Pancreas (tissue), 10 donors: ENCODE data around the gene AMMECR1. TPM values are rescaled to one million over a fixed set of nuclear protein-coding genes. Genes with fewer than 3 reads are reported as not detected.

Experiments used
- ATAC-seq, 4 donors: fragments of 200-7000 bp; cut with Tn5 transposase; one replicate each; pipeline versions ENCODE4 v1.8.0 to v1.9.1; 2020; ENCODE audit warnings: mild to moderate bottlenecking in 4 of 4, moderate library complexity in 4 of 4
- DNase-seq, 6 donors: peaks; one replicate each; pipeline ENCODE4 v3.0.0-alpha.2; 2020
- FAIRE-seq: peaks from 2 replicates; lab custom pipeline; 2012; peaks lifted over from hg19 to GRCh38; lab: Jason Lieb, UNC
- H3K27ac ChIP-seq, 4 donors: fragments of 200-600 bp; sonication (generic); 1 replicate in 3 of 4; 2 replicates in 1 of 4; pipeline versions ENCODE4 v1.5.0 to v1.8.0; 2020
- H3K27me3 ChIP-seq, 4 donors: fragments of 200-600 bp; one replicate each; pipeline ENCODE4 v1.8.0; 2021
- H3K36me3 ChIP-seq, 3 donors: fragments of 200-600 bp; sonication (generic) in 1 of 3; one replicate each; pipeline versions ENCODE4 v1.5.0 to v1.8.0; 2020 to 2021
- H3K4me1 ChIP-seq, 3 donors: fragments of 200-600 bp; one replicate each; pipeline ENCODE4 v1.8.0; 2021
- H3K4me3 ChIP-seq, 4 donors: fragments of 200-600 bp; sonication (generic) in 2 of 4; one replicate each; pipeline versions ENCODE4 v1.5.0 to v1.8.0; 2020 to 2021
- H3K9me3 ChIP-seq, 4 donors: fragments of 200-600 bp; one replicate each; pipeline ENCODE4 v1.8.0; 2021
- CTCF ChIP-seq, 4 donors: fragments of 200-600 bp; sonication (generic) in 3 of 4; IDR thresholded peaks; one replicate each; pipeline versions ENCODE4 v1.5.0 to v1.8.0; 2021; ENCODE audit warnings: antibody characterized with exemption in 4 of 4
- WGBS, 2 donors: extraction: QIAGEN DNeasy Blood & Tissue Kit; methylation state at CpG; one replicate each; pipeline ENCODE4 v1.1.7; 2013; 5-methylcytosine and 5-hydroxymethylcytosine counted together
- intact Hi-C, 3 donors: fragments of 100-400 bp; cut with DNase I; formaldehyde crosslinking; loops; one replicate each; pipeline versions ENCODE4 v1.11.1 to v1.14.2; 2022
- polyA plus RNA-seq, 2 donors: library from polyadenylated mRNA; stranded (reverse); fragments of 200-250 nt; gene quantifications; one replicate each; pipeline ENCODE4 v1.2.3, GENCODE V29; 2013
- total RNA-seq, 6 donors: library from RNA; stranded (reverse); fragmentation: NEBNext Ultra II Directional in 4 of 6; extraction: Animal tissue kit (Norgen Biotek cat#: 25700) in 4 of 6; gene quantifications; one replicate each; pipeline versions ENCODE4 v1.2.1 to v1.2.4, GENCODE V29; 2021 to 2023
- donor health status: healthy with polysubstance abuse.
- donor health status: DM: no; HTN: no; CAD: no; lungs with moderate emphysema.
- donor health status: DM: no; HTN: no; CAD: no.
- donor health status: control.
- donor health status: control.
- donor health status: Bipolar disorder and iron deficiency.
- donor health status: DM: yes; HTN: yes; CAD: no.
- donor health status: DM: no; HTN: no; CAD: no.
- donor health status: DM: no; HTN: no; CAD: no.
- donor health status: DM: yes; HTN: yes; CAD: no.

Gene AMMECR1
- total and polyA plus RNA-seq, 8 donors, result 1.4 to 4.1 (median 1.9) TPM

GRCh38 chrX:110183314-110183713 is 134.6 kb downstream of the AMMECR1 start:
- WGBS, 2 donors, result 83 to 99% methylated on average over 2 of the region's 2 CpGs
- FAIRE-seq, result no peak
- H3K27me3 ChIP-seq, result no peaks in the 10 kb centered on the region

GRCh38 chrX:110182865-110183264 is 135.0 kb downstream of the AMMECR1 start:
- WGBS, 2 donors, result 85 to 90% methylated on average over 6 of the region's 6 CpGs

More at GRCh38 chrX:110183314-110183713, 134.6 kb downstream of the AMMECR1 start:
- no peak for TF ChIP-seq CTCF (IDR thresholded peaks at IDR 0.05)
- Histone ChIP-seq H3K27ac (no peak overlapping the region), H3K9me3 (no peaks in the 10 kb centered on the region), H3K4me1 (no peaks in the 10 kb centered on the region), H3K4me3 (no peak overlapping the region), H3K36me3 (no peaks in the 10 kb centered on the region)
- no peak for ATAC-seq
- DNase-seq, result no peak
- intact Hi-C loops, result no loop called here

GRCh38 chrX:110182362-110182761 is 135.5 kb downstream of the AMMECR1 start:
- H3K4me1 ChIP-seq, result no peaks in the 10 kb centered on the region
- H3K9me3 ChIP-seq, result no peaks in the 10 kb centered on the region
- H3K36me3 ChIP-seq, result no peaks in the 10 kb centered on the region
- no peak for ATAC-seq
- WGBS, 2 donors, result 89 to 91% methylated on average over 1 of the region's 1 CpG
- intact Hi-C loops, result no loop called here
- no peak overlapping the region for H3K4me3 ChIP-seq
- no peak for DNase-seq
- no peak for TF ChIP-seq CTCF (IDR thresholded peaks at IDR 0.05)
- FAIRE-seq, result no peak
- H3K27ac ChIP-seq, result no peak overlapping the region
- H3K27me3 ChIP-seq, result no peaks in the 10 kb centered on the region

More at GRCh38 chrX:110182865-110183264, 135.0 kb downstream of the AMMECR1 start:
- no peak for DNase-seq
- ATAC-seq, result no peak
- no peak for FAIRE-seq
- no peaks in the 10 kb centered on the region for H3K9me3 ChIP-seq
- intact Hi-C loops, result no loop called here
- H3K4me3 ChIP-seq, result no peak overlapping the region
- no peaks in the 10 kb centered on the region for H3K27me3 ChIP-seq
- no peak overlapping the region for H3K27ac ChIP-seq
- no peak for TF ChIP-seq CTCF (IDR thresholded peaks at IDR 0.05)
- H3K4me1 ChIP-seq, result no peaks in the 10 kb centered on the region
- no peaks in the 10 kb centered on the region for H3K36me3 ChIP-seq

GRCh38 chrX:110181459-110182137 is 136.3 kb downstream of the AMMECR1 start:
- no peak for TF ChIP-seq CTCF (IDR thresholded peaks at IDR 0.05)
- H3K36me3 ChIP-seq, result no peaks in the 10 kb centered on the region
- 70 to 76% methylated on average over 2 of the region's 2 CpGs for WGBS, 2 donors
- no peak for DNase-seq
- no peaks in the 10 kb centered on the region for H3K9me3 ChIP-seq
- no peak overlapping the region for H3K27ac ChIP-seq
- H3K4me1 ChIP-seq, result no peaks in the 10 kb centered on the region
- H3K27me3 ChIP-seq, result no peaks in the 10 kb centered on the region
- no peak for ATAC-seq
- intact Hi-C loops, result no loop called here
- no peak overlapping the region for H3K4me3 ChIP-seq
- FAIRE-seq, result no peak

GRCh38 chrX:110180928-110181310 is 137.0 kb downstream of the AMMECR1 start:
- TF ChIP-seq CTCF (IDR thresholded peaks at IDR 0.05), result no peak
- intact Hi-C loops, result no loop called here
- no peaks in the 10 kb centered on the region for H3K4me1 ChIP-seq
- FAIRE-seq (no peak), ATAC-seq (peak in 1 of 4 donors; percentile 36), DNase-seq (no peak)
- no peak overlapping the region for H3K27ac ChIP-seq
- WGBS, 2 donors, result 67 to 77% methylated on average over 6 of the region's 6 CpGs
- H3K4me3 ChIP-seq, result no peak overlapping the region
- H3K9me3 ChIP-seq, result no peaks in the 10 kb centered on the region
- H3K27me3 ChIP-seq, result no peaks in the 10 kb centered on the region
- no peaks in the 10 kb centered on the region for H3K36me3 ChIP-seq
